IMR-90 (cell line): ENCODE measurements around the gene ARMC9. TPM values are rescaled to one million over a fixed set of nuclear protein-coding genes. Genes with fewer than 3 reads are reported as not detected.

Source experiments
- ATAC-seq: fragments of 200-7000 bp; cut with Tn5 transposase; 2 replicates; pipeline ENCODE4 v1.9.1; 2020; ENCODE audit warnings: low read depth, mild to moderate bottlenecking, moderate library complexity
- BruUV-seq: library from RNA; stranded (reverse); fragments of 400-500 nt; replicated peaks from 2 replicates; lab custom pipeline; 2021; lab: Mats Ljungman, UMichigan
- CTCF ChIA-PET: fragments of 300-600 bp; formaldehyde crosslinking; extraction: SDS; loops from one replicate; lab custom pipeline; 2021; ENCODE audit warnings: antibody characterized with exemption; lab: Yijun Ruan, JAX
- POLR2A ChIA-PET: fragments of 300-600 bp; sonication (Branson Sonifier 250); formaldehyde crosslinking; loops from one replicate; lab custom pipeline; 2022; ENCODE audit warnings: antibody characterized with exemption; ENCODE audit not compliant: unreplicated experiment; lab: Charles Lee
- DNase-seq: peaks from one replicate; pipeline ENCODE4 v3.0.0; 2013
- H2AFZ ChIP-seq: replicated peaks from 2 replicates; pipeline ENCODE3; 2013; ENCODE audit warnings: low read length, mild to moderate bottlenecking; ENCODE audit not compliant: poor library complexity
- H2AK5ac ChIP-seq: 2 replicates; pipeline ENCODE4 v1.6.1; 2013; ENCODE audit warnings: low read depth, low read length, inconsistent platforms
- H2AK9ac ChIP-seq: replicated peaks from 2 replicates; pipeline ENCODE3; 2013; ENCODE audit warnings: mild to moderate bottlenecking, low read depth, low read length, moderate library complexity; ENCODE audit not compliant: poor library complexity
- H2BK120ac ChIP-seq: 2 replicates; pipeline ENCODE4 v1.6.1; 2013; ENCODE audit warnings: low read depth, low read length, inconsistent platforms
- H2BK15ac ChIP-seq: 3 replicates; pipeline ENCODE4 v1.6.1; 2013; ENCODE audit warnings: low read depth, low read length, inconsistent platforms
- H2BK20ac ChIP-seq: 2 replicates; pipeline ENCODE4 v1.6.1; 2013; ENCODE audit warnings: low read depth, mild to moderate bottlenecking, inconsistent platforms, low read length, moderate library complexity
- H2BK5ac ChIP-seq: 2 replicates; pipeline ENCODE4 v1.6.1; 2013; ENCODE audit warnings: mild to moderate bottlenecking, low read depth, low read length, inconsistent platforms; ENCODE audit not compliant: poor library complexity, severe bottlenecking
- H3K14ac ChIP-seq: replicated peaks from 2 replicates; pipeline ENCODE4 v1.6.1; 2013; ENCODE audit warnings: low read depth, low read length, inconsistent platforms
- H3K18ac ChIP-seq: 2 replicates; pipeline ENCODE4 v1.6.1; 2013; ENCODE audit warnings: low read depth, low read length, control low read depth
- H3K23ac ChIP-seq: 2 replicates; pipeline ENCODE4 v1.6.1; 2013; ENCODE audit warnings: low read depth, low read length, inconsistent platforms
- H3K27ac ChIP-seq: 2 replicates; pipeline ENCODE4 v1.5.1; 2013; ENCODE audit warnings: mild to moderate bottlenecking, control low read depth, low read length; ENCODE audit not compliant: insufficient read depth
- H3K27me3 ChIP-seq: 2 replicates; pipeline ENCODE4 v1.6.1; 2013; ENCODE audit warnings: low read length; ENCODE audit not compliant: control insufficient read depth, insufficient read depth
- H3K36me3 ChIP-seq: 2 replicates; pipeline ENCODE4 v1.6.1; 2013; ENCODE audit warnings: low read length, mixed read lengths; ENCODE audit not compliant: control insufficient read depth, insufficient read depth
- H3K4ac ChIP-seq: 2 replicates; pipeline ENCODE4 v1.6.1; 2013; ENCODE audit warnings: low read depth, low read length, inconsistent platforms
- H3K4me1 ChIP-seq: 2 replicates; pipeline ENCODE4 v1.6.1; 2013; ENCODE audit warnings: low read length, mixed read lengths; ENCODE audit not compliant: control insufficient read depth, insufficient read depth
- H3K4me2 ChIP-seq: 2 replicates; pipeline ENCODE4 v1.6.1; 2013; ENCODE audit warnings: low read depth, mild to moderate bottlenecking, control low read depth, low read length, moderate library complexity
- H3K4me3 ChIP-seq: 2 replicates; pipeline ENCODE4 v1.5.1; 2013; ENCODE audit warnings: low read depth, mild to moderate bottlenecking, control low read depth, low read length, moderate library complexity; ENCODE audit not compliant: insufficient read depth
- H3K56ac ChIP-seq: 2 replicates; pipeline ENCODE4 v1.6.1; 2013; ENCODE audit warnings: low read length, inconsistent platforms; ENCODE audit not compliant: insufficient read depth; ENCODE audit errors: extremely low read depth
- H3K79me1 ChIP-seq, 2 experiments: 2 replicates each; pipeline ENCODE4 v1.6.1; 2013; ENCODE audit warnings: low read length in 2 of 2, inconsistent platforms in 1 of 2, low read depth in 1 of 2
- H3K9ac ChIP-seq: 2 replicates; pipeline ENCODE4 v1.6.1; 2013; ENCODE audit warnings: low read depth, low read length, control low read depth
- H3K9me1 ChIP-seq: 2 replicates; pipeline ENCODE4 v1.6.1; 2013; ENCODE audit warnings: low read length, inconsistent platforms; ENCODE audit not compliant: insufficient read depth
- H3K9me3 ChIP-seq: 2 replicates; pipeline ENCODE4 v1.6.1; 2013; ENCODE audit warnings: low read length; ENCODE audit not compliant: control insufficient read depth, insufficient read depth
- H4K20me1 ChIP-seq: 2 replicates; pipeline ENCODE4 v1.6.1; 2013; ENCODE audit warnings: low read length, inconsistent platforms; ENCODE audit not compliant: insufficient read depth
- H4K5ac ChIP-seq: 2 replicates; pipeline ENCODE4 v1.6.1; 2013; ENCODE audit warnings: mild to moderate bottlenecking, low read depth, low read length, control low read depth
- H4K8ac ChIP-seq, 2 experiments: 2 replicates each; pipeline ENCODE4 v1.6.1; 2013; ENCODE audit warnings: low read depth in 2 of 2, low read length in 2 of 2, control low read depth in 1 of 2, inconsistent platforms in 1 of 2
- H4K91ac ChIP-seq: 2 replicates; pipeline ENCODE4 v1.6.1; 2013; ENCODE audit warnings: low read depth, low read length, inconsistent platforms; ENCODE audit not compliant: insufficient read depth
- BHLHE40 ChIP-seq: fragments of 150-350 bp; IDR thresholded peaks from 2 replicates; pipeline ENCODE4 v1.6.1; 2016; ENCODE audit warnings: mild to moderate bottlenecking, low read depth, low read length
- CEBPB ChIP-seq: IDR thresholded peaks from 2 replicates; pipeline ENCODE4 v1.6.1; 2012; ENCODE audit warnings: low read depth, low read length, improper control_type of control experiment
- CHD1 ChIP-seq: IDR thresholded peaks from 2 replicates; pipeline ENCODE4 v1.6.1; 2012; ENCODE audit warnings: low read depth, low read length, improper control_type of control experiment
- CTCF ChIP-seq: conservative IDR thresholded peaks from 2 replicates; pipeline ENCODE4 v1.5.1; 2012; ENCODE audit warnings: mild to moderate bottlenecking, low read depth, low read length, improper control_type of control experiment
- ELK1 ChIP-seq: fragments of 150-350 bp; IDR thresholded peaks from 2 replicates; pipeline ENCODE4 v1.6.1; 2016; ENCODE audit warnings: low read depth, mild to moderate bottlenecking, low read length, moderate library complexity, borderline replicate concordance
- FOS ChIP-seq: fragments of 150-350 bp; IDR thresholded peaks from 2 replicates; pipeline ENCODE4 v1.6.1; 2016; ENCODE audit warnings: low read depth, low read length
- MAFK ChIP-seq: IDR thresholded peaks from 2 replicates; pipeline ENCODE4 v1.6.1; 2012; ENCODE audit warnings: low read depth, low read length, improper control_type of control experiment
- MAZ ChIP-seq: IDR thresholded peaks from 2 replicates; pipeline ENCODE4 v1.6.1; 2012; ENCODE audit warnings: low read depth, mild to moderate bottlenecking, low read length, improper control_type of control experiment, moderate library complexity, borderline replicate concordance
- MXI1 ChIP-seq: IDR thresholded peaks from 2 replicates; pipeline ENCODE4 v1.6.1; 2012; ENCODE audit warnings: low read depth, mild to moderate bottlenecking, low read length, moderate library complexity, borderline replicate concordance
- NFE2L2 ChIP-seq: fragments of 150-350 bp; IDR thresholded peaks from 2 replicates; pipeline ENCODE4 v1.6.1; 2016; ENCODE audit warnings: low read depth, mild to moderate bottlenecking, low read length
- POLR2A ChIP-seq: IDR thresholded peaks from 2 replicates; pipeline ENCODE4 v1.6.1; 2012; ENCODE audit warnings: mild to moderate bottlenecking, low read depth, low read length
- RAD21 ChIP-seq: IDR thresholded peaks from 2 replicates; pipeline ENCODE4 v1.6.1; 2012; ENCODE audit warnings: low read length, improper control_type of control experiment
- RCOR1 ChIP-seq: IDR thresholded peaks from 2 replicates; pipeline ENCODE4 v1.6.1; 2012; ENCODE audit warnings: mild to moderate bottlenecking, low read length, improper control_type of control experiment; ENCODE audit not compliant: insufficient replicate concordance
- RFX5 ChIP-seq: IDR thresholded peaks from 2 replicates; pipeline ENCODE4 v1.8.0; 2012; ENCODE audit warnings: low read depth, mild to moderate bottlenecking, low read length, moderate library complexity
- SMC3 ChIP-seq: fragments of 150-350 bp; IDR thresholded peaks from 2 replicates; pipeline ENCODE4 v1.6.1; 2016; ENCODE audit warnings: low read depth, mild to moderate bottlenecking, antibody characterized with exemption, low read length, moderate library complexity
- USF2 ChIP-seq: fragments of 150-350 bp; IDR thresholded peaks from 2 replicates; pipeline ENCODE4 v1.6.1; 2017; ENCODE audit warnings: mild to moderate bottlenecking, antibody characterized with exemption, low read length, low read depth
- WGBS, 2 experiments: methylation state at CpG; one replicate each; pipeline versions ENCODE4 v1.1.5 to v1.1.7; 2013; ENCODE audit warnings: missing lambda C conversion rate in 2 of 2; ENCODE audit not compliant: insufficient read length in 1 of 2; ENCODE audit errors: extremely low coverage in 2 of 2; 5-methylcytosine and 5-hydroxymethylcytosine counted together
- dilution Hi-C: fragments of 300-500 bp; cut with HindIII; formaldehyde crosslinking; loops from one replicate; pipeline ENCODE4 v1.14.3; 2018; ENCODE audit warnings: low sequenced_read_pairs; ENCODE audit not compliant: unreplicated experiment
- in situ Hi-C: fragments of 300-500 bp; cut with MboI; formaldehyde crosslinking; loops from 3 replicates; pipeline ENCODE4 v1.14.3; 2019; ENCODE audit warnings: low sequenced_read_pairs, inconsistent platforms, mixed read lengths
- intact Hi-C: fragments of 100-400 bp; cut with micrococcal nuclease; formaldehyde crosslinking; loops from 2 replicates; pipeline ENCODE4 v1.10.0; 2022
- polyA plus RNA-seq, 3 experiments: library from polyadenylated mRNA; depleted of rRNA; stranded (reverse); fragments of >200 nt; gene quantifications; 2 replicates each; pipeline ENCODE4 v1.2.3, GENCODE V29; 2012; ENCODE audit warnings: low replicate concordance in 1 of 3
- total RNA-seq: library from RNA; depleted of rRNA; stranded (reverse); fragments of >200 nt; gene quantifications from 2 replicates; pipeline ENCODE4 v1.2.3, GENCODE V29; 2012

The ARMC9 gene
- total and polyA plus RNA-seq, 2 of the 4 experiments (the other 2 are of a cell fraction), result 36.0 to 46.6 TPM

GRCh38 chr2:231256494-231256893 lies 58.1 kb downstream of the ARMC9 start:
- no peak overlapping the region for H3K56ac ChIP-seq
- H3K9me1 ChIP-seq, result peaks cover 12% of the 10 kb centered on the region; the same call in 1 of the 2 replicates
- CTCF ChIA-PET, result no interaction called here
- ATAC-seq, result no peak
- in situ Hi-C loops (no loop called here), intact Hi-C loops (no loop called here), dilution Hi-C loops (no loop called here)
- BruUV-seq, result no TSS peak
- no peaks in the 10 kb centered on the region for H3K9me3 ChIP-seq
- peaks cover 33% of the 10 kb centered on the region for H3K36me3 ChIP-seq
- H3K4ac ChIP-seq, result no peak overlapping the region
- no peak overlapping the region for H2AK5ac ChIP-seq
- no peak overlapping the region for H2BK20ac ChIP-seq
- TF ChIP-seq BHLHE40, result no peak
- no peak for TF ChIP-seq MXI1
- TF ChIP-seq NFE2L2, result no peak
- TF ChIP-seq CHD1, result no peak
- no peak for TF ChIP-seq CEBPB
- TF ChIP-seq SMC3, result no peak
- no peak for TF ChIP-seq RCOR1
- TF ChIP-seq POLR2A, result no peak
- no peak for TF ChIP-seq FOS
- no peak for TF ChIP-seq RFX5
- TF ChIP-seq MAZ, result no peak
- no peak for TF ChIP-seq ELK1
- TF ChIP-seq RAD21, result no peak
- TF ChIP-seq USF2, result no peak
- no peak for TF ChIP-seq MAFK
- TF ChIP-seq CTCF, result no peak
- H3K4me3 ChIP-seq, result no peak overlapping the region
- no peaks in the 10 kb centered on the region for H3K79me1 ChIP-seq
- no peak for DNase-seq
- no peak overlapping the region for H3K23ac ChIP-seq
- POLR2A ChIA-PET, result no interaction called here
- H3K4me1 ChIP-seq, result peaks cover 3% of the 10 kb centered on the region
- no peak overlapping the region for H3K9ac ChIP-seq
- no peak overlapping the region for H3K27ac ChIP-seq
- no peak overlapping the region for H4K5ac ChIP-seq
- WGBS, 2 experiments, result 50% methylated on average over 1 of the region's 6 CpGs; no CpG with 5 or more reads in 1 of the 2 experiments
- no peak overlapping the region for H2AFZ ChIP-seq
- H2AK9ac ChIP-seq, result no peak overlapping the region
- H3K18ac ChIP-seq, result no peak overlapping the region
- no peak overlapping the region for H2BK120ac ChIP-seq
- H2BK5ac ChIP-seq, result no peak overlapping the region
- H4K20me1 ChIP-seq, result no peaks in the 10 kb centered on the region; the same call in 1 of the 2 replicates
- no peak overlapping the region for H3K4me2 ChIP-seq
- no peak overlapping the region for H3K14ac ChIP-seq
- no peak overlapping the region for H4K91ac ChIP-seq
- no peak overlapping the region for H2BK15ac ChIP-seq
- no peak overlapping the region for H4K8ac ChIP-seq
- no peaks in the 10 kb centered on the region for H3K27me3 ChIP-seq
